ENCODE measurements around the gene KCTD1.

GRCh38 chr18:26471826-26472225, 76.5 kb downstream of the KCTD1 start:
- no peak for TF ChIP-seq CHD2 (IDR thresholded peaks at IDR 0.05; ENCODE audit: low read length, partially characterized antibody)
- no peak for TF ChIP-seq YY1 (IDR thresholded peaks at IDR 0.05; ENCODE audit: low read depth)
- no peak for TF ChIP-seq EP300 (IDR thresholded peaks at IDR 0.05; ENCODE audit: borderline replicate concordance in 1 of 2, low read depth in 1 of 2, low read length in 1 of 2)
- TF ChIP-seq RFX5 (IDR thresholded peaks at IDR 0.05; ENCODE audit: low read length), result no peak
- no peak for TF ChIP-seq POLR2AphosphoS5 (IDR thresholded peaks at IDR 0.05; ENCODE audit: low read depth, low read length)
- TF ChIP-seq CTCF (IDR thresholded peaks at IDR 0.05), result no peak
- no peak for TF ChIP-seq FOXM1 (IDR thresholded peaks at IDR 0.05; ENCODE audit: low read depth)
- no peak for TF ChIP-seq TAF1 (IDR thresholded peaks at IDR 0.05; ENCODE audit: borderline replicate concordance, low read depth, low read length)
